SK-N-SH treated with all-trans-retinoic acid at 6 μM for 48 hours (cell line): ENCODE measurements around the gene FGF2.

Source experiments
- ATAC-seq: fragments of 200-7000 bp; cut with Tn5 transposase; 3 replicates; pipeline ENCODE4 v1.9.1; 2020; ENCODE audit warnings: mild to moderate bottlenecking, moderate library complexity
- ARNTL ChIP-seq: fragments of 450-650 bp; formaldehyde crosslinking; IDR thresholded peaks from 2 replicates; pipeline ENCODE4 v1.5.0; 2020; ENCODE audit warnings: low read depth, mild to moderate bottlenecking, moderate library complexity, borderline replicate concordance
- BACH2 ChIP-seq: fragments of 250-450 bp; sonication (Bioruptor Pico); IDR thresholded peaks from 2 replicates; pipeline ENCODE4 v1.9.0; 2021; ENCODE audit warnings: mild to moderate bottlenecking, borderline replicate concordance
- CSDC2 ChIP-seq: fragments of 250-450 bp; sonication (Bioruptor Pico); IDR thresholded peaks from 2 replicates; pipeline ENCODE4 v1.5.0; 2020; ENCODE audit warnings: mild to moderate bottlenecking, moderate library complexity
- ESRRG ChIP-seq: fragments of 250-450 bp; sonication (Bioruptor Pico); IDR thresholded peaks from 2 replicates; pipeline ENCODE4 v1.6.1; 2021; ENCODE audit warnings: mild to moderate bottlenecking
- GLIS3 ChIP-seq: fragments of 250-450 bp; sonication (Bioruptor Pico); IDR thresholded peaks from 2 replicates; pipeline ENCODE4 v1.5.0; 2020; ENCODE audit warnings: mild to moderate bottlenecking, moderate library complexity
- ISL1 ChIP-seq: fragments of 250-450 bp; sonication (Bioruptor Pico); IDR thresholded peaks from 2 replicates; pipeline ENCODE4 v2.1.2; 2022; ENCODE audit warnings: mild to moderate bottlenecking, moderate library complexity
- OSR1 ChIP-seq: fragments of 250-450 bp; sonication (Bioruptor Pico); IDR thresholded peaks from 2 replicates; pipeline ENCODE4 v1.8.0; 2022; ENCODE audit warnings: moderate library complexity, mild to moderate bottlenecking, inconsistent platforms
- PPARA ChIP-seq: fragments of 250-450 bp; sonication (Bioruptor Pico); IDR thresholded peaks from 2 replicates; pipeline ENCODE4 v1.5.0; 2020; ENCODE audit warnings: mild to moderate bottlenecking, borderline replicate concordance
- RARB ChIP-seq: fragments of 250-450 bp; sonication (Bioruptor Pico); IDR thresholded peaks from 2 replicates; pipeline ENCODE4 v1.8.0; 2021; ENCODE audit warnings: mild to moderate bottlenecking, moderate library complexity
- SNAI2 ChIP-seq: fragments of 250-450 bp; sonication (Bioruptor Pico); IDR thresholded peaks from 2 replicates; pipeline ENCODE4 v1.5.0; 2020; ENCODE audit warnings: mild to moderate bottlenecking, moderate library complexity
- TCF4 ChIP-seq: fragments of 250-450 bp; sonication (Bioruptor Pico); IDR thresholded peaks from 2 replicates; pipeline ENCODE4 v1.8.0; 2021; ENCODE audit warnings: mild to moderate bottlenecking, moderate library complexity, borderline replicate concordance
- TOX ChIP-seq: fragments of 250-450 bp; sonication (Bioruptor Pico); IDR thresholded peaks from 2 replicates; pipeline ENCODE4 v1.8.0; 2021; ENCODE audit warnings: mild to moderate bottlenecking, moderate library complexity, borderline replicate concordance
- ZC3H10 ChIP-seq: fragments of 250-450 bp; sonication (Bioruptor Pico); IDR thresholded peaks from 2 replicates; pipeline ENCODE4 v1.5.1; 2021; ENCODE audit warnings: mild to moderate bottlenecking, moderate library complexity
- ZFP3 ChIP-seq: fragments of 250-450 bp; sonication (Bioruptor Pico); IDR thresholded peaks from 2 replicates; pipeline ENCODE4 v1.5.0; 2020; ENCODE audit warnings: mild to moderate bottlenecking, moderate library complexity
- ZNF565 ChIP-seq: fragments of 450-650 bp; formaldehyde crosslinking; conservative IDR thresholded peaks from 2 replicates; pipeline ENCODE4 v1.5.0; 2020; ENCODE audit warnings: low read depth, mild to moderate bottlenecking, moderate library complexity
- ZNF70 ChIP-seq: fragments of 450-650 bp; formaldehyde crosslinking; IDR thresholded peaks from 2 replicates; pipeline ENCODE4 v1.5.0; 2020; ENCODE audit warnings: mild to moderate bottlenecking, moderate library complexity
- TF ChIP-seq, protein P1 (sequence below): fragments of 250-450 bp; sonication (Bioruptor Pico); IDR thresholded peaks from 2 replicates; pipeline ENCODE4 v1.8.0; 2020; ENCODE audit warnings: mild to moderate bottlenecking, moderate library complexity, borderline replicate concordance
- TF ChIP-seq, protein P2 (sequence below): fragments of 250-450 bp; sonication (Bioruptor Pico); IDR thresholded peaks from 2 replicates; pipeline ENCODE4 v1.8.0; 2021; ENCODE audit warnings: low read depth, mild to moderate bottlenecking, moderate library complexity, borderline replicate concordance
- TF ChIP-seq, protein P3 (sequence below): fragments of 250-450 bp; sonication (Bioruptor Pico); IDR thresholded peaks from 2 replicates; pipeline ENCODE4 v1.5.1; 2021; ENCODE audit warnings: mild to moderate bottlenecking, moderate library complexity
- TF ChIP-seq, protein P4 (sequence below): fragments of 250-450 bp; sonication (Bioruptor Pico); IDR thresholded peaks from 2 replicates; pipeline ENCODE4 v1.5.0; 2020; ENCODE audit warnings: mild to moderate bottlenecking, moderate library complexity
- TF ChIP-seq, protein P5 (sequence below): fragments of 250-450 bp; sonication (Bioruptor Pico); IDR thresholded peaks from 2 replicates; pipeline ENCODE4 v1.5.1; 2020; ENCODE audit warnings: low read depth, mild to moderate bottlenecking, moderate library complexity

Gene FGF2

DNA sequence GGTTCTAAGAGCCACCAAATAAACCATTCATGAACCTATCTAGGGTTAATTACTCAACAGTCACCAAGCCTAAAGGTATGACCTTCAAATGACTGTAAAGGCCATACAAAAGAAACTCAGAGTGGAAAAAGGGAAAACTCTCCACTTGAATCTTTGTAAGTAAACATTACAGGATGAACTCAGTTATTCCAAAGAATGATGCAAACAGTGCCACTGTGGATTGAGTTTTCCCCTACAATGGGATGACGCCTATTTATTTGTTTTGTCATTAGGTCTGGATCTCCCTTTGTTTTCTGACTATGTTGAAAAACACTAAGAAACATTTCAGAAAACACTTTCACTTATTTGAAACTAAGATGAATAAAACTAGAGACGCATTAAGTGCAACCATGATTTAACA, 83.1 kb downstream of the FGF2 start (continued):
- TF ChIP-seq RARB (CRISPR knock-in tag), result no peak

DNA sequence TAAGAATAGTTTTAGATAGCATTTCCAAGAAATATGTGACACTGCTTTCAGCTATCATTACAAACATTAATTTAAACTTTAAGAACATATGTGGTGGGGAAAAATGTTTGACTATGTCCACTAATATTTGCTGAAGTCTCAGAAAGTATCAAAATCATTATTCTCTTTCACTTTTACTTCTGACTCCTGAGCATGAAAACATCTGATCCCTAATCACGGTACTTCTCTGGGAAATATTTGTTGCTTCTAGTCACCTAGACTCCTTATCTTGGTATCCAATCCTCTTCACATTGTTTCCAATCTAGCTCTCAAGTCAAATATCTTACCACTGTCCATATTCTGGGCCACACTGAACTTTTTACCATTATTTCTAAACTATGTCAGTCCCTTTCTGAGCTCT, 85.0 kb downstream of the FGF2 start:
- no peak for ATAC-seq
- TF ChIP-seq TCF4 (CRISPR knock-in tag), result no peak
- no peak for TF ChIP-seq CSDC2 (CRISPR knock-in tag)
- TF ChIP-seq, protein P1, sequence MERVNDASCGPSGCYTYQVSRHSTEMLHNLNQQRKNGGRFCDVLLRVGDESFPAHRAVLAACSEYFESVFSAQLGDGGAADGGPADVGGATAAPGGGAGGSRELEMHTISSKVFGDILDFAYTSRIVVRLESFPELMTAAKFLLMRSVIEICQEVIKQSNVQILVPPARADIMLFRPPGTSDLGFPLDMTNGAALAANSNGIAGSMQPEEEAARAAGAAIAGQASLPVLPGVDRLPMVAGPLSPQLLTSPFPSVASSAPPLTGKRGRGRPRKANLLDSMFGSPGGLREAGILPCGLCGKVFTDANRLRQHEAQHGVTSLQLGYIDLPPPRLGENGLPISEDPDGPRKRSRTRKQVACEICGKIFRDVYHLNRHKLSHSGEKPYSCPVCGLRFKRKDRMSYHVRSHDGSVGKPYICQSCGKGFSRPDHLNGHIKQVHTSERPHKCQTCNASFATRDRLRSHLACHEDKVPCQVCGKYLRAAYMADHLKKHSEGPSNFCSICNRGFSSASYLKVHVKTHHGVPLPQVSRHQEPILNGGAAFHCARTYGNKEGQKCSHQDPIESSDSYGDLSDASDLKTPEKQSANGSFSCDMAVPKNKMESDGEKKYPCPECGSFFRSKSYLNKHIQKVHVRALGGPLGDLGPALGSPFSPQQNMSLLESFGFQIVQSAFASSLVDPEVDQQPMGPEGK, result no peak
- no peak for TF ChIP-seq ZFP3
- no peak for TF ChIP-seq ISL1
- no peak for TF ChIP-seq ZNF70 (CRISPR knock-in tag)
- TF ChIP-seq BACH2 (CRISPR knock-in tag), result no peak
- no peak for TF ChIP-seq ARNTL (CRISPR knock-in tag)
- no peak for TF ChIP-seq OSR1 (CRISPR knock-in tag)
- TF ChIP-seq ZC3H10 (CRISPR knock-in tag), result no peak
- TF ChIP-seq, protein P2, sequence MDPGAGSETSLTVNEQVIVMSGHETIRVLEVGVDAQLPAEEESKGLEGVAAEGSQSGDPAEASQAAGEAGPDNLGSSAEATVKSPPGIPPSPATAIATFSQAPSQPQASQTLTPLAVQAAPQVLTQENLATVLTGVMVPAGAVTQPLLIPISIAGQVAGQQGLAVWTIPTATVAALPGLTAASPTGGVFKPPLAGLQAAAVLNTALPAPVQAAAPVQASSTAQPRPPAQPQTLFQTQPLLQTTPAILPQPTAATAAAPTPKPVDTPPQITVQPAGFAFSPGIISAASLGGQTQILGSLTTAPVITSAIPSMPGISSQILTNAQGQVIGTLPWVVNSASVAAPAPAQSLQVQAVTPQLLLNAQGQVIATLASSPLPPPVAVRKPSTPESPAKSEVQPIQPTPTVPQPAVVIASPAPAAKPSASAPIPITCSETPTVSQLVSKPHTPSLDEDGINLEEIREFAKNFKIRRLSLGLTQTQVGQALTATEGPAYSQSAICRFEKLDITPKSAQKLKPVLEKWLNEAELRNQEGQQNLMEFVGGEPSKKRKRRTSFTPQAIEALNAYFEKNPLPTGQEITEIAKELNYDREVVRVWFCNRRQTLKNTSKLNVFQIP (CRISPR knock-in tag), result no peak
- TF ChIP-seq PPARA (CRISPR knock-in tag), result no peak
- no peak for TF ChIP-seq ZNF565
- no peak for TF ChIP-seq TOX (CRISPR knock-in tag)
- TF ChIP-seq, protein P3, sequence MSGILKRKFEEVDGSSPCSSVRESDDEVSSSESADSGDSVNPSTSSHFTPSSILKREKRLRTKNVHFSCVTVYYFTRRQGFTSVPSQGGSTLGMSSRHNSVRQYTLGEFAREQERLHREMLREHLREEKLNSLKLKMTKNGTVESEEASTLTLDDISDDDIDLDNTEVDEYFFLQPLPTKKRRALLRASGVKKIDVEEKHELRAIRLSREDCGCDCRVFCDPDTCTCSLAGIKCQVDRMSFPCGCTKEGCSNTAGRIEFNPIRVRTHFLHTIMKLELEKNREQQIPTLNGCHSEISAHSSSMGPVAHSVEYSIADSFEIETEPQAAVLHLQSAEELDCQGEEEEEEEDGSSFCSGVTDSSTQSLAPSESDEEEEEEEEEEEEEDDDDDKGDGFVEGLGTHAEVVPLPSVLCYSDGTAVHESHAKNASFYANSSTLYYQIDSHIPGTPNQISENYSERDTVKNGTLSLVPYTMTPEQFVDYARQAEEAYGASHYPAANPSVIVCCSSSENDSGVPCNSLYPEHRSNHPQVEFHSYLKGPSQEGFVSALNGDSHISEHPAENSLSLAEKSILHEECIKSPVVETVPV (CRISPR knock-in tag), result no peak
- TF ChIP-seq GLIS3, result no peak
- TF ChIP-seq, protein P4, sequence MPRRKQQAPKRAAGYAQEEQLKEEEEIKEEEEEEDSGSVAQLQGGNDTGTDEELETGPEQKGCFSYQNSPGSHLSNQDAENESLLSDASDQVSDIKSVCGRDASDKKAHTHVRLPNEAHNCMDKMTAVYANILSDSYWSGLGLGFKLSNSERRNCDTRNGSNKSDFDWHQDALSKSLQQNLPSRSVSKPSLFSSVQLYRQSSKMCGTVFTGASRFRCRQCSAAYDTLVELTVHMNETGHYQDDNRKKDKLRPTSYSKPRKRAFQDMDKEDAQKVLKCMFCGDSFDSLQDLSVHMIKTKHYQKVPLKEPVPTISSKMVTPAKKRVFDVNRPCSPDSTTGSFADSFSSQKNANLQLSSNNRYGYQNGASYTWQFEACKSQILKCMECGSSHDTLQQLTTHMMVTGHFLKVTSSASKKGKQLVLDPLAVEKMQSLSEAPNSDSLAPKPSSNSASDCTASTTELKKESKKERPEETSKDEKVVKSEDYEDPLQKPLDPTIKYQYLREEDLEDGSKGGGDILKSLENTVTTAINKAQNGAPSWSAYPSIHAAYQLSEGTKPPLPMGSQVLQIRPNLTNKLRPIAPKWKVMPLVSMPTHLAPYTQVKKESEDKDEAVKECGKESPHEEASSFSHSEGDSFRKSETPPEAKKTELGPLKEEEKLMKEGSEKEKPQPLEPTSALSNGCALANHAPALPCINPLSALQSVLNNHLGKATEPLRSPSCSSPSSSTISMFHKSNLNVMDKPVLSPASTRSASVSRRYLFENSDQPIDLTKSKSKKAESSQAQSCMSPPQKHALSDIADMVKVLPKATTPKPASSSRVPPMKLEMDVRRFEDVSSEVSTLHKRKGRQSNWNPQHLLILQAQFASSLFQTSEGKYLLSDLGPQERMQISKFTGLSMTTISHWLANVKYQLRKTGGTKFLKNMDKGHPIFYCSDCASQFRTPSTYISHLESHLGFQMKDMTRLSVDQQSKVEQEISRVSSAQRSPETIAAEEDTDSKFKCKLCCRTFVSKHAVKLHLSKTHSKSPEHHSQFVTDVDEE (CRISPR knock-in tag), result no peak
- TF ChIP-seq, protein P5, sequence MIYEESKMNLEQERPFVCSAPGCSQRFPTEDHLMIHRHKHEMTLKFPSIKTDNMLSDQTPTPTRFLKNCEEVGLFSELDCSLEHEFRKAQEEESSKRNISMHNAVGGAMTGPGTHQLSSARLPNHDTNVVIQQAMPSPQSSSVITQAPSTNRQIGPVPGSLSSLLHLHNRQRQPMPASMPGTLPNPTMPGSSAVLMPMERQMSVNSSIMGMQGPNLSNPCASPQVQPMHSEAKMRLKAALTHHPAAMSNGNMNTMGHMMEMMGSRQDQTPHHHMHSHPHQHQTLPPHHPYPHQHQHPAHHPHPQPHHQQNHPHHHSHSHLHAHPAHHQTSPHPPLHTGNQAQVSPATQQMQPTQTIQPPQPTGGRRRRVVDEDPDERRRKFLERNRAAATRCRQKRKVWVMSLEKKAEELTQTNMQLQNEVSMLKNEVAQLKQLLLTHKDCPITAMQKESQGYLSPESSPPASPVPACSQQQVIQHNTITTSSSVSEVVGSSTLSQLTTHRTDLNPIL (CRISPR knock-in tag), result no peak
- TF ChIP-seq SNAI2 (CRISPR knock-in tag), result no peak

DNA sequence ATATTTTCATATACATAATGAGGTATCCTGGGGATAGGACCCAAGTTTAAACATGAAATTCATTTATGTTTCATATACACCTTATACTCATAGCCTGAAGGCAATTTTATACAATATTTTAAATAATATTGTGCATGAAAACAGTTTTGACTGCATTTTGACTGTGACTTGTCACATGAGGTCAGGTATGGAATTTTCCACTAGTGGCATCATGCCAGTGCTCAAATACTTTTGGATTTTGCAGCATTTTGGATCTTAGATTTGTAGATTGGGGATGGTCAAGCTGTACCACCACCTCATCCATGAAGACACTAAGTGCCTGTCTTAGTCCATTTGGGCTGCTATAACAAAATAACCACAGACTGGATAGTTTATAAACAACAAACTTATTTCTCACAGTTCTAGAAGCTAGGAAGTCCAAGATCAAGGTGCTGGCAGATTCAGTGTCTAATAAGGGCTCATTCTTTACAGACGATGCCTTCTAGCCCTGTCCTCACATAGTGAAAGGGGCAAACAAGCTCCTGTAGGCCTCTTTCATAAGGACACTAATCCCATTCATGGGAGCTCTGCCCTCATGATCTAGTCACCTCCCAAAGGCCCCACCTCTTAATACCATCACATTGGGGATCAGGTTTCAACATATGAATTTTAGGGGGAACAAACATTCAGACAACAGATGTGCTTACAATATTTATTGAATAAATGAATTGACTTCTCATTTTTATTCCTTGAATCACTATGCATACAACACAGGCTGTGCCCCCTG, 86.4 kb downstream of the FGF2 start:
- no peak for TF ChIP-seq GLIS3
- TF ChIP-seq, protein P3 (CRISPR knock-in tag), result no peak
- TF ChIP-seq ARNTL (CRISPR knock-in tag), result no peak
- TF ChIP-seq ZNF565, result no peak
- no peak for TF ChIP-seq BACH2 (CRISPR knock-in tag)
- no peak for TF ChIP-seq CSDC2 (CRISPR knock-in tag)
- TF ChIP-seq ZNF70 (CRISPR knock-in tag), result no peak
- no peak for TF ChIP-seq ESRRG
- no peak for ATAC-seq
